ENCODE data around the gene OR2B3.
"Not testable (repeated sequence)": the region's sequence is repeated elsewhere in the genome, so short reads cannot be mapped to it uniquely, and the experiment has no call there.

OR2B3 gene

GRCh38 chr6:29087213-29087612 is at the start of gene OR2B3:
Gene OR2B3, minus strand, starts transcription at chr6:29087313. Its CDS starts 65 bp downstream, at chr6:29087248.
- no peak for DNase-seq

GRCh38 chr6:29131691-29132090 is 44.6 kb upstream of the OR2B3 start:
- DNase-seq = no peak

GRCh38 chr6:29130644-29131043 is 43.5 kb upstream of the OR2B3 start:
- no peak for DNase-seq

- no peak for DNase-seq
Measured at GRCh38 chr6:29129326-29130012, 42.4 kb upstream of the OR2B3 start.

- not testable (repeated sequence) for DNase-seq
Measured at GRCh38 chr6:29114964-29115363, 27.9 kb upstream of the OR2B3 start.

GRCh38 chr6:29112135-29112534 is 25.0 kb upstream of the OR2B3 start:
- DNase-seq = no peak

- no peak for DNase-seq
Measured at GRCh38 chr6:29107758-29108157, 20.6 kb upstream of the OR2B3 start, which contains the start of gene OR2J3. Gene OR2J3, plus strand, starts transcription at chr6:29108058. Its CDS starts 3,833 bp downstream, at chr6:29111891.

- no peak for DNase-seq
Measured at GRCh38 chr6:29099190-29099589, 12.1 kb upstream of the OR2B3 start, which contains the start of gene OR2J1. Gene OR2J1, plus strand, starts transcription at chr6:29099490. Its CDS starts 1,453 bp downstream, at chr6:29100943.

- no peak for DNase-seq
Measured at GRCh38 chr6:29097803-29098202, 10.7 kb upstream of the OR2B3 start.

GRCh38 chr6:29092957-29093356 is 5.8 kb upstream of the OR2B3 start:
- no peak for DNase-seq

GRCh38 chr6:29082457-29082856 is 4.7 kb downstream of the OR2B3 start:
- no peak for DNase-seq

- DNase-seq = no peak
Measured at GRCh38 chr6:29081312-29081711, 5.8 kb downstream of the OR2B3 start.

- DNase-seq = no peak
Measured at GRCh38 chr6:29079203-29079602, 7.9 kb downstream of the OR2B3 start.

GRCh38 chr6:29071831-29072723 is 15.0 kb downstream of the OR2B3 start:
- DNase-seq = no peak

- no peak for DNase-seq
Measured at GRCh38 chr6:29051680-29052079, 35.4 kb downstream of the OR2B3 start.

- no peak for DNase-seq
Measured at GRCh38 chr6:29045075-29045474, 42.0 kb downstream of the OR2B3 start, which contains the start of gene OR2W1. Gene OR2W1, minus strand, starts transcription at chr6:29045175. Its CDS starts 0 bp downstream, at chr6:29045175.

All from activated T-cell treated with anti-CD3 and anti-CD28 coated beads, Interleukin-2, amount 50 U/mL, for 1 hour (primary cell).